Gastroesophageal sphincter (tissue), 3 donors: Measurements from ENCODE around the gene TNNI3K.

Experiments
- POLR2A ChIP-seq, 2 donors: fragments of 450-650 bp; IDR thresholded peaks; one replicate each; pipeline ENCODE4 v1.6.1; 2017; ENCODE audit warnings: antibody characterized with exemption in 2 of 2, mild to moderate bottlenecking in 2 of 2, moderate library complexity in 1 of 2
- POLR2AphosphoS5 ChIP-seq: sonication (generic); formaldehyde crosslinking; IDR thresholded peaks from one replicate; pipeline ENCODE4 v1.6.1; 2017; ENCODE audit warnings: antibody characterized with exemption
- TF ChIP-seq, protein P1 (sequence below), 4 experiments: fragments of 200-600 bp in 2 of 4; fragments of 450-650 bp in 2 of 4; sonication (generic) in 1 of 4; IDR thresholded peaks; one replicate each; pipeline ENCODE4 v1.5.1; 2017 to 2019; ENCODE audit warnings: antibody characterized with exemption in 4 of 4, mild to moderate bottlenecking in 2 of 4, moderate library complexity in 2 of 4

DNA sequence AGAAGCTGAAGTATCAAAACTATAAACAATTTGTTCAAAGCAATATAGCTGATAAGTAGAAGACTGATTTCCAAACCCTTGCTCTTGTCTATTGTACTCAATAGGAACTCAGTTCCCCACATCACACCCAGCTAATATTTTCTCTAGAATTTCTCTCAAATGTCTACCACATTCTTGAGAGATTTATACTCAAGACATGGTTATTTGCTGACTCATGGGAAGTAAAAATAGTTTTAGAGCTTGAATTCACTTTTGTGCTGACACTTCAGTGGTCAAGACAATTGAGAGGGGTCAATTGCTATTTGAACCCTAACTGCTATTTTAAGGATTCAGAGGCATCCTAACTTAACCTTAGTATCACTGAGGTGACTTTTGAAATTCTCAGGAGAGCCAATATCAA is 99.0 kb downstream of the TNNI3K start:
- TF ChIP-seq, protein P1, sequence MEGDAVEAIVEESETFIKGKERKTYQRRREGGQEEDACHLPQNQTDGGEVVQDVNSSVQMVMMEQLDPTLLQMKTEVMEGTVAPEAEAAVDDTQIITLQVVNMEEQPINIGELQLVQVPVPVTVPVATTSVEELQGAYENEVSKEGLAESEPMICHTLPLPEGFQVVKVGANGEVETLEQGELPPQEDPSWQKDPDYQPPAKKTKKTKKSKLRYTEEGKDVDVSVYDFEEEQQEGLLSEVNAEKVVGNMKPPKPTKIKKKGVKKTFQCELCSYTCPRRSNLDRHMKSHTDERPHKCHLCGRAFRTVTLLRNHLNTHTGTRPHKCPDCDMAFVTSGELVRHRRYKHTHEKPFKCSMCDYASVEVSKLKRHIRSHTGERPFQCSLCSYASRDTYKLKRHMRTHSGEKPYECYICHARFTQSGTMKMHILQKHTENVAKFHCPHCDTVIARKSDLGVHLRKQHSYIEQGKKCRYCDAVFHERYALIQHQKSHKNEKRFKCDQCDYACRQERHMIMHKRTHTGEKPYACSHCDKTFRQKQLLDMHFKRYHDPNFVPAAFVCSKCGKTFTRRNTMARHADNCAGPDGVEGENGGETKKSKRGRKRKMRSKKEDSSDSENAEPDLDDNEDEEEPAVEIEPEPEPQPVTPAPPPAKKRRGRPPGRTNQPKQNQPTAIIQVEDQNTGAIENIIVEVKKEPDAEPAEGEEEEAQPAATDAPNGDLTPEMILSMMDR (IDR thresholded peaks at IDR 0.05): no peak
- TF ChIP-seq POLR2AphosphoS5 (no peak), POLR2A (IDR thresholded peaks at IDR 0.05) (no peak)
